GM10248 (cell line): ENCODE results near the gene HMCN1.

ENCODE experiments used
- CTCF ChIA-PET: fragments of 300-600 bp; sonication (Branson Sonifier 250); formaldehyde crosslinking; extraction: SDS; loops from one replicate; lab custom pipeline; 2021; ENCODE audit warnings: antibody characterized with exemption; lab: Yijun Ruan, JAX
- POLR2A ChIA-PET: fragments of 350-650 bp; sonication (Branson Sonifier 250); formaldehyde crosslinking; extraction: SDS; loops from one replicate; lab custom pipeline; 2020; ENCODE audit warnings: antibody characterized with exemption; lab: Yijun Ruan, JAX
- DNase-seq: peaks from one replicate; pipeline ENCODE4 v3.0.0; 2012; ENCODE audit errors: extremely low spot score
- CTCF ChIP-seq: IDR thresholded peaks from 2 replicates; pipeline ENCODE4 v1.5.1; 2012; ENCODE audit warnings: mild to moderate bottlenecking, low read depth; ENCODE audit errors: extremely low read depth, missing control alignments, control extremely low read depth

HMCN1 gene

GRCh38 chr1:185934476-185935189 is 200.4 kb downstream of the HMCN1 start:
- ChIA-PET POLR2A (no interaction called here), CTCF (no interaction called here)
- no peak for DNase-seq
- TF ChIP-seq CTCF: no peak

DNA sequence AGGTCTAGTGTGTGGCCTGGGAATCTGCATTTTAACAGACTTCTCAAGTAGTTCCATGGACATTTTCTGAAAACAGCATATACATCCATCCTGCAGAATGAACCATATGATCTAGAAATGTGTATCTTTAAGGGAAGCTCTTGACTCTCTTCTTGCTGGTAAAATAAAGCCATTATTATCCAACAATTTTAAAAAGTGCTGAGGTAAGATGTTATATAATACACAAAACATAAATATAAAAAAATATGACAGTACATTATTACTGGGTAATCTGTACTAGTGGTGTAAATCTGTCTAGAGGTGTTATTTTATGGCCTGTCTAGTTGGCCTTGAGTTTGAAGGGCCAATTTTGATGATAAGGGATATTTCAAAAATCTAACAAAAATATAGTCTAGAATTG is 201.2 kb downstream of the HMCN1 start:
- DNase-seq: no peak
- ChIA-PET CTCF (interaction anchor here (1.3 to 1.9 kb wide), 2 partner anchors 13 to 41 kb away, joined by 5 read pairs; no protein-coding TSS in a partner anchor), POLR2A (no interaction called here)
- no peak for TF ChIP-seq CTCF

DNA sequence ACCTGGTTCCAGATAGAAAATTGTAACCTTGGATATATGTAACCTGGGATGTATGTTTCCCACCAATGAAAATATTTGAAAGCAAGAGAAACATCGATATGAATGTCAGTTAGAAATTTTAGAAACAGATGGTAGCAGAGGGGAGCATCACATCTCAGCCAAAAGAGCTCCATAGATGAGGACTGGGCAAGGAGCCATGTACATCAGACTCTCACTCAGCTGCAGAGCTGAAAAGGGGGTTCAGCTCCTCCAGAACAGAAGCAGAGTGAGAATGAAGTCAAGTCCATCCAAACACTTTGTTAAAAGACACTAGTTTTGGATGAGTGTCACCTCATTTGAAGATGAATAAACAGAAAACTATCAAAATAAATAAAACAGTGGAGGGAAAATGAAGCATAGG is 202.4 kb downstream of the HMCN1 start:
- POLR2A ChIA-PET: no interaction called here
- CTCF ChIA-PET: interaction anchor here (1.3 to 1.9 kb wide), 2 partner anchors 14 to 42 kb away, joined by 5 read pairs; no protein-coding TSS in a partner anchor

GRCh38 chr1:185938396-185938795 is 204.2 kb downstream of the HMCN1 start:
- DNase-seq: no peak
- ChIA-PET POLR2A (no interaction called here), CTCF (no interaction called here)
- no peak for TF ChIP-seq CTCF

More for the DNA sequence above, 202.4 kb downstream of the HMCN1 start:
- DNase-seq: no peak
- TF ChIP-seq CTCF: no peak

DNA sequence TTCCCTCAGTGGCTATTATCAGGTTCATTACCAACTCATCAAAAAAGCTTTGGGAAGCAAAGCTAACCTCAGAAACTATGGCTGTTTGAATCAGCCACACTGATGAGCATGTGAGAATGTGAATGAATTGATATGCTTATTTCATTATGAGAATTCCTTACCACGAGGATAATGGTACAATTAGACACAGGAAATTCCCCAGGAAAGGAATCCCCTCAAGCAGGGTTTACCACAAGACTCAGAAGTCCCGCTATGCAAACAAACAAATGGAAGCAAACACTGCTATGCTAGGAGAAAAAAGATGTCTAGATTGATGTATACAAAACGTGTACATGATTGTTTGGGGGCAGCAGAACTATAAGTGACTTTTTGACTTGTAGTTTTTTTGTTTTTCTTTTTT is 205.0 kb downstream of the HMCN1 start:
- ChIA-PET CTCF (no interaction called here), POLR2A (no interaction called here)
- no peak for TF ChIP-seq CTCF
- no peak for DNase-seq

DNA sequence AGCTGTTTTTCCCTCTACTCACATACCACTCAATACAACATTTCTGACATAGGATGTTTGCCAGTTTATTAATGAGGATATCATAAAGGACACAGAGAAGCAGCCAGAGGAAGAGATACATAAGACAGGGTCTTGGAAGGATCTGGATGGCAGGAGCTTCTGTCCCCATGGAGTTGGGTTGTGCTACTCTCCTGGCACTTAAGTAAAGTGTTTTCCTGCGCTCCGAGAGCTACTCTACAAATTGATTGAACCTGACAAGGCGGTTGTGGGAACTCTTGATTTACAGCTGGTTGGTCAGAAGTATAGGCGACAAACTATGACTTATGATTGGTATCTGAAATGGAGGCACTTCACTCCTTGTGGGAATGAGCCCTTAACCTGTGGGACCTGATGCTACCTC is 208.8 kb downstream of the HMCN1 start:
- POLR2A ChIA-PET: no interaction called here
- no peak for DNase-seq
- CTCF ChIA-PET: no interaction called here
- TF ChIP-seq CTCF: no peak

DNA sequence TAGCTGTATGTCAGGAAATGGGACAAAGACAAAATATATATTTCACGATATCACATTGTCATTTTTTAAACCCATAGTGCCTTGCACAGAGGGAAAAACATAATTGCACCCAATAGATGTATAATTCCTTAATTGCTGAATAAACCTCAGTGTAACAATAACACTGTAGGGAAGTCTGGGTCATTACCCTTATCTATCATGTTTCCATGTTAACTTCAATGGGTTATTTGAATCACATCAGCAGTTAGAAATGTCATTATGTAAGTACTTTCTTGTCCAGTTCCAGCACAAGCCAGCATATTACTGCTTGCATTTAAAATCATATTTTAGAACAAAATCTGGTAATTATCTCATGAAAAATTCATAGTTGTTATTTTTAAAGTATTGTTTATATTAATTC is 222.7 kb downstream of the HMCN1 start:
- no peak for DNase-seq
- POLR2A ChIA-PET: no interaction called here
- CTCF ChIA-PET: no interaction called here
- TF ChIP-seq CTCF: no peak
